Right renal cortex interstitium (tissue), 3 donors: ENCODE results near the gene CCDC174. TPM values are rescaled to one million over a fixed set of nuclear protein-coding genes. Genes with fewer than 3 reads are reported as not detected.

Experiments used
- DNase-seq, 3 donors: peaks; one replicate each; pipeline ENCODE4 v3.0.0-alpha.2; 2013; ENCODE audit warnings: low read depth in 3 of 3, low spot score in 2 of 3
- polyA plus RNA-seq, 3 donors: library from polyadenylated mRNA; unstranded; fragments of 120-200 nt; gene quantifications; one replicate each; pipeline ENCODE4 v1.2.1, GENCODE V29; 2013; ENCODE audit not compliant: insufficient read length in 3 of 3

Gene CCDC174
- polyA plus RNA-seq, 3 donors: 31.6 to 34.9 (median 34.7) TPM

DNA sequence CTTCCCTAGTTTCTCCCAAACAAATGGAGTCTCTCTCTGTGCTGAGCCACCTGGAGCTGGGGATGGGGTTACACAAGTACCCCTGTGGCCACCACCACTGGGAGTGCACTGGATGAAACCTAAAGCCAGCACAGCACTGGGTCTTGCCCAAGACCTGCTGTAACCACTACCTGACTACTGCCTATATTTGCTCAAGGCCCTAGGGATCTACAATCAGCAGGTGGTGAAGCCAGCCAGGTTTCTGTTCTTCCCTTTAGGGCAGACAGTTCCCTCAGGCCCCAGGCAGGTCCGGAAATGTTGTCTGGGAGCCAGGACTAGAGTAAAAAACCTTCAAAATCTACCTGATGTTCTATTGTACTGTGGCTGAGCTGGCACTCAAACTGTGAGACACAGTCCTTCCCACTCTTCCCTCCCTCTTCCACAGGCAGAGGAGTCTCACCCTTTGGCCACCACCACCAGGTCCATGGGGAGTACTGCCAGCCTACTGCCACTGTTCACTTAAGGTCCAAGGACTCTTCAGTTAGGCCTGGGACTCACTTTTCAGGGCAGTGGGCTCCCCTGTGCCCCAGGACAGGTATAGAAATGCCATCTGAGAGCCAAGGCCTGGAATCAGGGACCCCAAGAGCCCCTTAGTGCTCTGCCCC, 47.2 kb downstream of the CCDC174 start:
- DNase-seq: no peak

DNA sequence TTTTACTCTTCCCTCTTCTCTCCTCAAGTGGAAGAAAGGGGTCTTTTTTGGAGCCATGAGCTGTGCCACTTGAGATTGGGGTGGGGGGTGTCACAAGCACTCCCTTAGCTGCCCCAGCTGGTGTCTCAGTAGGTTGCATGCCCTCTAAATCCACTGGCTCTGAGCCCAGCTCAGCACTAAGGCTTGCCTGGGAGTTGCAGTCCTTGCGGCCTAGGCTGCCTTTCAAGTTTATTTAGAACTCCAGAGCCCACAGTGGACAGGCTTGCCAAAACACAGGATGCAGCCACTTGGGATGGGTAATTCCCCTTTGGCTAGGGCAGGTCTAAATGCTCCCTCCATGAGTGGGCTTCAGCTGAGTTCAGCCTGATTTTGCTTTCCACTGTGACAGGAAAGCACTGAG, 48.1 kb downstream of the CCDC174 start:
- DNase-seq: no peak

DNA sequence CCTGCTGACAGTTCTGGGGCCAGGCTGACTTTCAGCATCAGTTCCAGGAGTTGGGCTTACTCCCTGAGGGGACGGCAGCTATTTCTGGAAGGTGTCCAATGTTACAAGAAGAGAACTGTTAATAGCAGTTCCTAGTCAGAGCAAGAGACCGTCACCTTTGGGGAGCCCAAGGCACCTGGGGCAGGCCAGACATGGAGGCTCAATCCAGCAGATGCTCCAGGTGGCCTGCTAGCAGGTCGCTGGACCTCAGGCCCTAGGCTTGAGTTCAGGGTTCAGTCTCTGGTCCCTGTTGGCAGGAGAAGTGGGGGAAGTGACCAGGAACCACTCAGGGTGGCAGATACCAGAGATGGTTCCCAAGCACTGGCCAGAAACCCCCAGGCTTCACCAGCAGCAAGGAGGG, 49.3 kb downstream of the CCDC174 start:
- no peak for DNase-seq

DNA sequence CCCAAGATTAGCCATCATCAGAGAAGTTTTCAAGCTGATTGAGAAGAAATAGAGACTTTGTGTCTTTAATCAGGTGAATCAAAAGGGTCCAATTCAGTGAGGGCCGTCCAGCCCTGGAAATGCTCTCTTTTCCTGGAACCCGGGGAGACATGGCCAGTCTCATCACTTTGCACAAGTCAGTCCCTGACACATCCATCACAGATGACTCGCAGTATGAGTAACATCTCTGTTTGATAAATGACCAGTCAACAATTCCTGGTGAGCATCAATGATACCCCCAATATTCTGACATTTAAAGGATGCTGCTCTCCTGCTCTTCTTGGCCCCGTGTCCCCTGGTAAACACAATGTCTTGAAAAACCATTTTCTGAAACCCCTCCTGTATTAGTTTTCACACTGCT, 50.1 kb downstream of the CCDC174 start:
- no peak for DNase-seq

DNA sequence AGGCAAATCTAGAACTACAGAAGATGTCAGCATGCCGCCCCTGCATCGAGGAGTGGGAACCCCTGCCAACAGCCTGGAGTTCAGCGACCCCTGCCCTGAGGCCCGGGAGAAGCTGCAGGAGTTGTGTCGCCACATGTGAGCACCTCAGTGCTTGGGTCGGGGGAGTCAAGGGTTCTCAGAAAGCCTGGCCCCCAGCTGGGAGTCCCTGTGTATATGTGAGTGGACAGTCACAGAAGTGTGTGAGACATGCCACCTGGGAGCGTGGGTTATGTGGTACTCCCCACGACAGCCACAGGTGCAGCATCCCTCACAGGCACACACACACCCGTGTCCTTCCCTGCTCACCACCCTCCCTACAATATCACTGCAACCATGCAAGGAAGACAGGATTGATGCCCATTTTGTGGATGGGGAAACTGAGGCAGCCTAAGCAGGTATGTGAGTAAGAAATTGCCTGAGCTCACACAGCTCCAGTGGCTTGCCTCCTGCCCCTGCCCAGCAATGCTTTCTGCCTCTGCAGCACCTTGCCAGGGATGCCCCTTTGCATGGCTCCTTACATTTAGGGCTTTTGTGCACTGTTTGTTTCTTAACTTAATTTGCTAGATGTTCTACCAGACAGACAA, 51.7 kb downstream of the CCDC174 start:
- DNase-seq: no peak

DNA sequence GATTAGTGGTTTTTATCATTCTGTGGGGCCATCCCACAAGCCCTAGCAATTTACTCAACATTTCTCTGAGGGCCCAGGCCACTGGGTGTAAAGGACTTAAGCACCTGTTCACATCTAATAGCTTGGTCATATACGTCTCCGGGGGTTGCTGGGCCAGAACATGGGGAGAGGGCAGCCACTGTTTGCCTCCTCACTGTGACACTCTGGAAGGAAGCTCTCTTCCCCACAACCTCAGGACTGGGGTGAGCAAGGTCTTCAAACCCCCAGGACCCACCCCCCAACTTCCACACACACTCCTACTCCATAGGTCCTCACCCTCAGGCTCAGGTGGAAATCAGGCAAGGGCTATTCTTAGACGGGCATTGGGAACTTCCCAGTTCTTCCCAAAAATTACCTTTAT, 52.2 kb downstream of the CCDC174 start:
- DNase-seq: no peak

DNA sequence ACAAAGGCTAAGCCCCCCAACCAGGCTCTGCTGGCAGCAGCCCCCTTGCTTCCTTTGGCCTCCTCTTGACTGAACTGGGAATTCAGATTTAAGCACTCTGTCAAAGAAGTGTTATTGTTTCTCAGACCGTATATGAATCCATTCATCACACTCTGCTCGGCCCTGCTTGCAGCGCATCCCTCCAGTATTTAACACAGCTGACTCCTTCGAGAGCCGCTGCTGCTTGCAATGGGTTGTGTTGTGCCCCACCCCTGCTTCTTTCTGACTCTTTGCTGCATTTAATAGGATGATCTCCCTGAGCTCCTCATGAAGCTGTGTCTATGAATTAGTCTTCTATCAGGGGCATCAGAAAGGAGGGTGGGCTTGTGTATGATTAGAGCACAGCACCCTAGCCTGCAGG, 54.5 kb downstream of the CCDC174 start:
- no peak for DNase-seq

DNA sequence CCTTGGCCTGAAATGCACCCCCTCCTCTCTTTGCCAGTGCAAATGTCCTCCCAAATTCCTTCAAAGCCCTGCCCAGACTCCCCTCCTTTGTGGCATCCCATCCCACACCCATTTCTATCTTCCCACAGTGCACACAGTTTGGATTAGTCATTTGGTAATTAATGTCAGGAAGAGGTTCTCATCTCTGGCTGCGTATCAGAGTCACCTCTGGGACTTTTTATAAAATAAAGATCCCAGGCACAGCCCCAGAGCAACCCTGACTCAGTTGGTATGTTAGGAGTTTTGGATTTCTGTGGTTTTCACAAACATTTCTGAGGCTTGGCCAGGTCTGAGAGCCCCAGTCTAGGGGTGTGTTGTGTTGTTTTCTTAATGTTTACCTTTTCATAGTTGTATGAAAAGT, 65.0 kb downstream of the CCDC174 start:
- DNase-seq: no peak

DNA sequence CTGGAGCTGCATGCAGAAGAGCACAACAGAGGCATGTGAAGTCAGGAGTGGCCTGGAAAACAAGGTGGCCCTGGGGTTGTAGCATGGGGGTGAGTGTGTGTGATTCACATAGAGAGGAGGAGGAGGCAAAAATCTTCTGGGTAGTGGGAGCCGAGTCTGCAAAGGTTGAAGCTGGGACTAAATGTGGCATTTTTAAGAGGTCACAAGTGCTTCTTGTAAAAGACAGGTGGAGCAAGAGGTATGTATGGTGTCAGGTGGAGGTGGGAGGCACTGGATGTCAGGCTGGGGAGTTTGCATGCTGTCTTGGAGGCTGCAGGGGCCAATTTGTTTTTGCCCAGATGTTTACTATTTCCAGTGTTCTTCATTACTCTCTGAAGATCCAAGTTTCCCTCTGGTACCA, 65.7 kb downstream of the CCDC174 start:
- no peak for DNase-seq

DNA sequence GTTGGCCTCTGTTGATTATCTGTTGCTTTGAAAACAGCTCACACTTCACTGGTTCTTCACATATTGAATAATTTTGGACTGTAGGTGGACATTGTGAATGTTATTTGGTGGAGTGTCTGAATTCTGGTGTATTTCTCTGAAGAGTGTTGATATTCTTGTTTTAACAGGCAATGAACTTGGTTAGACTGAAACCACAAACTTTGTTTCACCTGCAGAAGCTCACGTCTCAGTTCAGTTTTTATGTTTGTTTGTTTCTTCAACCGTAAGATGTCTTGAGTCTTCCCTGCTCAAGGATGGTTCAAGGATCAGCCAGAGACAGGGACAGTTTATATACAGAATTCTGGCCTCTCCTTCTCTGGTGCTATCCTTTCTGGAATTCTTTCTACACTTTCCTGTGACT, 67.0 kb downstream of the CCDC174 start:
- no peak for DNase-seq

DNA sequence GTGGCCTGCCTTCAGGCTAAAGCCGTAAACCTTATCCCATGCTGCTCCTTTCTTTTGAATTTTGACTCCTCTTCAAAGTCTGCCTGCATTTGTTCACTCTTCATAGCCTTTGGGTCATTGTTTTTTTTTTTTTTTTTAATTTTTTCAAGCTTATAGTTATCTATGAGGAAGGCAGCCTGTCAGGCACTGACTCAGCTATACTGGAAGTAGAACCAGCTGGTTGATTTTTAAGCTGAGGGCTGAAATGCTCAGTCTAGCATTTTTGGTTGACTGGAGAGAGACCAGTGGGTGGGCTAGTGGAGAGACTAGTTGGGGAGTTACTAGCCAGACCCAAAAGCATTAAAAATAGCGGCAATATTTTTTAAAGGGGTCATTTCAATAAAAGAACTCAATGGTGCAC, 67.4 kb downstream of the CCDC174 start:
- no peak for DNase-seq

DNA sequence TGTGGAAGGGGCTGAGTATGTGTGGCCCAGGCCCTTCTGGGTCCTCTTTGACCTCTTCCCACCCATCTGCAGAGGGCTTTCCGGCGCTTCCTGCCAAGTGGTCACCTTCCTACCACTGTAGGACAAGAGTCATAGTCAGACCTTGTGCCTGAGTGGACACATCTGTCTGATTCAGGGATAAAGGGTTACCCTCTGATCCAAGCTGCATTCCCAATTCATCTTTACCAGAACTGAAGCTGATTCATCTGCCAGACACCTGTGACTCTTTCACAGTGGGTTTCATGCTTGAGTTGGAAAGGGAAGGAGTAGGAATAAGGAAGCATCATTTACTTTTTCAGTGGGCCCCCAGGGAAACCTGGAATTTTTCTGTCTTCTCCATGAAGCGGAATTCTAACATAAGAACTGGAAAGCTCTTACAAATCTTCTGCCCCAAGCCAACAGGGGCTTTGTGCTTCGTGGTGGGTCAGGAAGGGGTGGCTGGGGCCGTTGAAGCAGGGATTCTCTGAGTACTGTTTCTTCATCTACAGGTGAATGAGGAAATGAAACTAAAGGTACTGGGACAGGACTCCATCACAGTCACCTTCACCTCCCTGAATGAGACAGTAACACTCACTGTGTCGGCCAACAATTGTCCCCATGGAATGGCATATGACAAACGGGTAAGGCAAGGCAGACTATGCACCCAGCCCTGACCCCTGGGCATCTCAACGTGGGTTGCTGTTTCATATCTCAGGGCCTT, 69.7 kb downstream of the CCDC174 start:
- no peak for DNase-seq

Other genes with a start within 250 kb of the CCDC174 start
- 10 to 100 TPM; 16.8 to 18.1 (median 17.1) TPM for gene SLC6A6, start 249.2 kb upstream of the CCDC174 start, polyA plus RNA-seq
- 1 to 10 TPM in 1 of 3 donors, under 1 TPM in 2; 0.67 to 1.0 (median 0.90) TPM for gene GRIP2, start 111.4 kb upstream of the CCDC174 start, polyA plus RNA-seq
- under 1 TPM; 0.15 to 0.38 (median 0.32) TPM for gene C3orf20, start 23.4 kb downstream of the CCDC174 start, polyA plus RNA-seq
- 10 to 100 TPM; 22.7 to 27.0 (median 23.6) TPM for gene FGD5, start 167.2 kb downstream of the CCDC174 start, polyA plus RNA-seq